Fibroblast of mammary gland (primary cell): Measurements from ENCODE around the gene DOK7.

Source experiments
- DNase-seq: peaks from one replicate; pipeline ENCODE4 v3.0.0-alpha.2; 2010; ENCODE audit warnings: low read depth
- H3K4me3 ChIP-seq: 2 replicates; pipeline ENCODE4 v1.5.1; 2011; ENCODE audit warnings: low read depth, mild to moderate bottlenecking, low read length, moderate library complexity; ENCODE audit not compliant: control insufficient read depth
- TF ChIP-seq, protein P1 (sequence below): conservative IDR thresholded peaks from 2 replicates; pipeline ENCODE4 v1.5.1; 2011; ENCODE audit warnings: low read depth, low read length, inconsistent platforms; ENCODE audit not compliant: control insufficient read depth, insufficient read depth

DOK7 gene

DNA sequence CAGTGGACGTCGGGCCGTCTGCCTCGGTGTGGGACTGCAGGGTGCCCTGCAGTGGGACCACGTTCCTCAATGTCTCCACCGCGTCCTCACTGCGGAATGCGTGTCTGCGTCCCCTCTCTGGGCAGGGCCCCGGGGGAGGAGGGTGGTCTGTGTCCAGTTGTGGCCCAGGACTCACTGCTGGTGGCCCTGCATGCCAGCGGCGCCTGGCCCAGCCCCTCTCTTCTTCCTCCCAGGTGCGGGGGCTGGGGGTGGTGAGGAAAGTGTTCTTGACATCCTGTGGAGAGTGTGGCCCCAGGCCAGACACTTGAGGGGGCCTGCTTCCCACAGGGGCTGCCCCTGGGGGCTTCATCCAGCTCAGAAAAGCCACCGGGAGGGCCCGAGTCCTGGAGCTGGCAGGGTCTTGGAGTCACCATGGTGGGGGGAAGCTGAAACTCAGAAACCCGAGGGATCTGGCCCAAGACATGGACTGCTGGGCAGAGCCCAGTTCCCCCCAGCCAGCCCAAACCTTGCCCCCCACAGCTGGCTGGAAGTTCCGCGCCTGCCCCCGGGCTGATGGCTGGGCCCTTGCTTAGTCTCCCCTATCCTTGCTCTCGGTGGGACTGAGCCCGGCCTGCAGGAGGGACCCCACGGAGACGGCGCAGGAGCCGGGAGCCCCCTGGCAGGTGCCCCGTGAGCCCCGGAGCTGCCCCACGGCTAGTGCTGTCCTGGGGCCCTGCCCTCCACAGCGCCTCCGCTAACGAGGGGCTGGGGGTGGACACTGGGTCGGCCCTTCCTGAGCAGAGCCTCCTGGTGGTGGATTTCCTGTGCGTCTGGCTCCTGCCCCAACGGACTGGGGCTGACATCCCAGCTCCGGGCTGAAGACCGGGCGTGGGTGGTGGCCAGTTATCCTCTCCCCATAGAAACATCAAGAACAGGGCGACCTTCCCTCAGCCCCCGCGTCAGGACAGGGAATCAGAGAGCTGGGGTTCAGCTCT lies 2.9 kb downstream of the DOK7 start:
- H3K4me3 ChIP-seq = no peak overlapping the region

DNA sequence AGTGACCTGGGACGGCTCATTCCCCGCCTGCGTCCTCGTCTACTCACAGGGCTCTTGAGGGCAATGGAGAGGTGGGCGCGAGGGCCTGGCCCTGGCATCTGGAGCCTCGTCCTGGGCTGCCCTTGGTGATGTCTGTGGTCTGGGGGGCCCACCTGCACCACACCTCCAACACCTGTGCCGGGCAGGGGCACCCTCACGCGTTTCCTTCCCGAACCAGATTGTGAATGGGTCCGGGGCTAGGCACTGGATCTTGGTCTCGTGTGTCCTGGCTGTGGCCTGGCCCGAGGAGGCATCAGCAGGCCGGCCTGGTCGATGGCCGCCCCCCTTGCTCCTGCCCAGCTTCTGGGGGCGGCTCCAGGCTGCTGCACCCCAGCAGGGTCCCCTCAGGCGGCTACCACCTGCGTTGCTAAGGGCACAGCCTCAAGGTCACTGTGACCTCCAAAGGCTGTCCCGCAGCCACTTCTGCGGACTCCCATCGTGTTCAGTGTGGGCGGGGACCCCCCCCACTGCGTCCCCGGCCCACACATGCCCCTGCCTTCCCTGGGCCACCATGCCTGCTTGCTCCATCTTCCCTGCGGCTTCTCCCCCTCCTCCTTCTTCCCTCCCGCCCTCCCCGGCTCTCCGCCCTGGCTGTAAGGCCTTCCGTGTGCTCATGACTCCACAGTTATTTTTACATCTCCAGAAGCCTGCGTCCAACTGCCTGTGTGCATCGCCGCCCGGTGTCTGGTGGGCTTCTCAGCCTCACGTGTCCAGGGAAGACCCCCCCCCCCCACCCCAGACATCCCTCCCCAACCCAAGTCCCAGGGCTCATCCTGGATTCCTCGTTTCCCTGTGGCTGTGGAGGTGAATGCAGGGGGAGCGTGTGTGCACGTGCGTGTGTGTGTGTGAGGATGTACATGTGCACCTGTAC lies 3.8 kb downstream of the DOK7 start:
- H3K4me3 ChIP-seq = no peak overlapping the region
- DNase-seq = no peak
- TF ChIP-seq, protein P1, sequence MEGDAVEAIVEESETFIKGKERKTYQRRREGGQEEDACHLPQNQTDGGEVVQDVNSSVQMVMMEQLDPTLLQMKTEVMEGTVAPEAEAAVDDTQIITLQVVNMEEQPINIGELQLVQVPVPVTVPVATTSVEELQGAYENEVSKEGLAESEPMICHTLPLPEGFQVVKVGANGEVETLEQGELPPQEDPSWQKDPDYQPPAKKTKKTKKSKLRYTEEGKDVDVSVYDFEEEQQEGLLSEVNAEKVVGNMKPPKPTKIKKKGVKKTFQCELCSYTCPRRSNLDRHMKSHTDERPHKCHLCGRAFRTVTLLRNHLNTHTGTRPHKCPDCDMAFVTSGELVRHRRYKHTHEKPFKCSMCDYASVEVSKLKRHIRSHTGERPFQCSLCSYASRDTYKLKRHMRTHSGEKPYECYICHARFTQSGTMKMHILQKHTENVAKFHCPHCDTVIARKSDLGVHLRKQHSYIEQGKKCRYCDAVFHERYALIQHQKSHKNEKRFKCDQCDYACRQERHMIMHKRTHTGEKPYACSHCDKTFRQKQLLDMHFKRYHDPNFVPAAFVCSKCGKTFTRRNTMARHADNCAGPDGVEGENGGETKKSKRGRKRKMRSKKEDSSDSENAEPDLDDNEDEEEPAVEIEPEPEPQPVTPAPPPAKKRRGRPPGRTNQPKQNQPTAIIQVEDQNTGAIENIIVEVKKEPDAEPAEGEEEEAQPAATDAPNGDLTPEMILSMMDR = no peak

More for the DNA sequence above, 2.9 kb downstream of the DOK7 start:
- TF ChIP-seq, protein P1 = peak; percentile 12
- peak; percentile 9 for DNase-seq

DNA sequence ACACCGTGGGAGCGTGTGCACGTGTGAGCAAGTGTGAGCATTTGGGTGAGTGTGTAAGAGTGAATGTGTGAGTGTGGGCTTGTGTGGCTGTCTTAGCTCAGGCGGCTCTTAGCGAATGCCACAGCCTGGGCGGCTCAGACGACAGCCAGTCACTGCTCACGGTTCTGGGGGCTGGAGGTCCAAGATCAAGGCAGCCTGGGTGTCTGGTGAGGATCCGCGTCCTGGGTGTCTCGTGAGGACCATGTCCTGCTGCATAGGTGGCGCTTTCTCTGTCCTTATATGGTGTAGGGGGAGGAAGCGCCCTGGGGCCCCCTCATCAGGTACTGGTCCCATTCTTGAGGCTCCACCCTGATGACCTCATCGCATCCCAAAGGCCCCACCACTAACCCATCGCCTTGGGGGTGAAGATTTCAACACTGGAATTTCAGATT lies 4.5 kb downstream of the DOK7 start:
- H3K4me3 ChIP-seq = no peak overlapping the region
- TF ChIP-seq, protein P1 = no peak
- DNase-seq = no peak

DNA sequence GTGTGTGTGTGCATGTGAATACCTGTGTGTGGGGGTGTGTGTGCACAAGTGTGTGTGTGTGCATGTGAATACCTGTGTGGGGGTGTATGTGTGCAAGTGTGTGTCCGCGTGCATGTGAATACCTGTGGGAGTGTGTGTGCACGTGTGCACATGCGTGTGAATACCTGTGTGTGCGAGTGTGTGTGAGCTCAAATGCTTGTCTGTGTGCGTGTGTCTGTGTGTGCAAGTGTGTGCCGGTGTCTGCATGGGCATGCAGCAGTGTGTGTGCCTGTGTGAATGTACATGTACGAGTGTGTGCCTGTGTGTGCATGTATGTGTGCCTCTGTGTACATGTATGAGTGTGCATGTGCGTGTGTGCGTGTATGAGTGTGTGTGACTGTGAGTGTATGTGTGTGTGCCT lies 5.0 kb downstream of the DOK7 start:
- TF ChIP-seq, protein P1 = no peak
- no peak for DNase-seq
- H3K4me3 ChIP-seq = no peak overlapping the region

DNA sequence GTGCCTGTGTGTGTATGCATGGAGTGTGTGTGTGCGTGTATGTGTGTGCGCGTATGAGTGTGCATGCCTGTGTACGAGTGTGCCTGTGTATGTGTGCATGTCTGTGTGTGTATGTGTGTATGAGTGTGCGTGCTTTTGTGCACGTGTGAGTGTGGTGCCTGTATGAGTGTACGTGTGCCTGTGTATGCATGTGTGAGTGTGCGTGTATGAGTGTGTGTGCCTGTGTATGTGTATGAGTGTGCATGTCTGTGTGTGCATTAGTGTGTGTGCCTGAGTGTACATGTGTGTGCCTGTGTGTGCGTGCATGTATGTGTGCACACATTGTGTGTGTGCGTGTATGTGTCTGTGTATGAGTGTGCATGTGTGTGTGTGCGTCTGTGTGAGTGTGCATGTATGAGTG lies 5.7 kb downstream of the DOK7 start:
- no peak for DNase-seq
- no peak overlapping the region for H3K4me3 ChIP-seq
- TF ChIP-seq, protein P1 = no peak

DNA sequence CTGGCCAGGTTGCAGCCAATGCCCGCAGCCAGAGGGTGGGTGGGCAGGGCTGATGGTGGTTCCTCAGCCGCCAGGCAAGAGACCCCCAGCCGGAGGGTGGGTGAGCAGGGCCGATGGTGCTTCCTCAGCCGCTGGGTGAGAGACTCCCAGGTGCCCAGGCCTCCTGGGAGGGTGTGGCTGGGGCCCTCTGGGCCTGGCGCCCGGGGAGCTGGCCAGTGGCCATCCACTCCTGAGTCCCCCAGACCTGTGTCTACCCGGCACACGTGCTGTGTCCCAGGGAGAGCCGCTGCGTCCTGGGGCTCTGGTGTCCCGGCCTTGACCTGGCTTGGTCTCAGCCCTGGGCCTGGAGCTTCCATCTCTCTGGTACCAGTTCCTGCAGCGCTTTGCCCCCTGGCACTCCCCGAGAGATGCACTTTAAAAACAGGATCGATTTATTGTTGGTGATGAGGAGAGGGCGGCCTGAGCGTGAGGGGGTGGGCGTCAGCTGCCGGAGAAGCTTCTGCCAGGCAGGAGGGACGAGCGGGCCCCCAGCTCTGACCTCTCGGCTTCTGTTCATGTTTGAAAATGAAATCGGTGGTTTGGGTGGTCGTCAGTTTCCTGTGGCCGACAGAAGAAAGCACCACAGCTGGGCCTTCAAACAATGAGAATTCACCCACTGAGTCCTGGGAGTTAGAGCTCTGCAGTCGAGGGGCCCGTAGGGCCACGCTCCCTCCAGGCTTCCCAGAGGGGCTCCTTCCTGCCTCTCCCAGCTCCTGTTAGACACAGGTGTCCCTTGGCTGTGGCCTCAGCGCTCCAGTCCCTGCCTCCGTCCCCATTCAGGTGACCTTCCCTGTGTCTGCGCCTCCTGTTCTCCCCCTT lies 6.5 kb downstream of the DOK7 start:
- TF ChIP-seq, protein P1 = no peak
- no peak for DNase-seq
- no peak overlapping the region for H3K4me3 ChIP-seq
